Colonic mucosa (tissue), 4 donors: Measurements from ENCODE around the gene MYO10. TPM values are rescaled to one million over a fixed set of nuclear protein-coding genes. Genes with fewer than 3 reads are reported as not detected.
"Not testable (repeated sequence)": the region's sequence is repeated elsewhere in the genome, so short reads cannot be mapped to it uniquely, and the experiment has no call there.

Source experiments
- DNase-seq: peaks from one replicate; pipeline ENCODE4 v3.0.0-alpha.2; 2020
- H3K27ac ChIP-seq: fragments of 200-600 bp; one replicate; pipeline ENCODE4 v1.8.0; 2021
- H3K27me3 ChIP-seq: fragments of 200-600 bp; one replicate; pipeline ENCODE4 v1.8.0; 2021
- H3K36me3 ChIP-seq: fragments of 200-600 bp; one replicate; pipeline ENCODE4 v1.8.0; 2021
- H3K4me1 ChIP-seq: fragments of 200-600 bp; one replicate; pipeline ENCODE4 v1.8.0; 2021; ENCODE audit warnings: mild to moderate bottlenecking
- H3K4me3 ChIP-seq: fragments of 200-600 bp; one replicate; pipeline ENCODE4 v1.8.0; 2021
- H3K9ac ChIP-seq, 2 donors: one replicate each; pipeline ENCODE4 v1.7.0; 2013; ENCODE audit warnings: control low read depth in 2 of 2, low read depth in 2 of 2, low read length in 2 of 2
- H3K9me3 ChIP-seq: fragments of 200-600 bp; one replicate; pipeline ENCODE4 v1.8.0; 2021
- CTCF ChIP-seq: fragments of 200-600 bp; IDR thresholded peaks from one replicate; pipeline ENCODE4 v1.8.0; 2022; ENCODE audit warnings: antibody characterized with exemption, mild to moderate bottlenecking
- intact Hi-C: fragments of 100-400 bp; cut with DNase I; formaldehyde crosslinking; loops from one replicate; pipeline ENCODE4 v1.14.1; 2022
- total RNA-seq, 2 donors: library from RNA; stranded (reverse); fragmentation: NEBNext Ultra II Directional in 1 of 2; extraction: Animal tissue kit (Norgen Biotek cat#: 25700) in 1 of 2; gene quantifications; one replicate each; pipeline ENCODE4 v1.2.1, GENCODE V29; 2021
- donor health status: healthy.
- donor health status: DM: no; HTN: no; CAD: no.
- donor health status: DM: no; HTN: no; CAD: no.

The MYO10 gene
- total RNA-seq, 2 donors from 2014 or later: 57.9 to 61.9 TPM

GRCh38 chr5:16877267-16877935, 58.7 kb downstream of the MYO10 start:
- H3K4me3 ChIP-seq: no peak overlapping the region
- no peaks in the 10 kb centered on the region for H3K36me3 ChIP-seq
- no peak for TF ChIP-seq CTCF
- DNase-seq: no peak
- H3K4me1 ChIP-seq: no peaks in the 10 kb centered on the region
- H3K9me3 ChIP-seq: no peaks in the 10 kb centered on the region
- no peak overlapping the region for H3K9ac ChIP-seq
- no peaks in the 10 kb centered on the region for H3K27me3 ChIP-seq
- intact Hi-C loops: no loop called here
- H3K27ac ChIP-seq: no peak overlapping the region

- H3K27me3 ChIP-seq, intact Hi-C loops, DNase-seq, H3K27ac ChIP-seq, H3K4me3 ChIP-seq, H3K4me1 ChIP-seq, H3K9me3 ChIP-seq, H3K9ac ChIP-seq, H3K36me3 ChIP-seq: not testable (repeated sequence)
These were observed 61.7 kb downstream of the MYO10 start for GRCh38 chr5:16874424-16874823.

- H3K4me1 ChIP-seq: no peaks in the 10 kb centered on the region
- no peak for TF ChIP-seq CTCF
- H3K4me3 ChIP-seq: no peak overlapping the region
- H3K27me3 ChIP-seq: no peaks in the 10 kb centered on the region
- no peaks in the 10 kb centered on the region for H3K36me3 ChIP-seq
- no peak overlapping the region for H3K9ac ChIP-seq
- H3K27ac ChIP-seq: no peak overlapping the region
- no peak for DNase-seq
- intact Hi-C loops: no loop called here
- H3K9me3 ChIP-seq: no peaks in the 10 kb centered on the region
These were observed 64.2 kb downstream of the MYO10 start for GRCh38 chr5:16871746-16872339.

- peaks cover 4% of the 10 kb centered on the region for H3K4me1 ChIP-seq
- no peaks in the 10 kb centered on the region for H3K36me3 ChIP-seq
- DNase-seq: no peak
- no peaks in the 10 kb centered on the region for H3K27me3 ChIP-seq
- no peak overlapping the region for H3K4me3 ChIP-seq
- no peak overlapping the region for H3K27ac ChIP-seq
- H3K9me3 ChIP-seq: no peaks in the 10 kb centered on the region
- intact Hi-C loops: no loop called here
- no peak for TF ChIP-seq CTCF
- H3K9ac ChIP-seq: no peak overlapping the region
These were observed 65.2 kb downstream of the MYO10 start for GRCh38 chr5:16870878-16871277.

GRCh38 chr5:16869821-16870796, 66.0 kb downstream of the MYO10 start:
- TF ChIP-seq CTCF: no peak
- intact Hi-C loops: no loop called here
- no peaks in the 10 kb centered on the region for H3K9me3 ChIP-seq
- no peak overlapping the region for H3K4me3 ChIP-seq
- no peak for DNase-seq
- H3K4me1 ChIP-seq: peaks cover 4% of the 10 kb centered on the region
- no peaks in the 10 kb centered on the region for H3K36me3 ChIP-seq
- no peak overlapping the region for H3K27ac ChIP-seq
- no peak overlapping the region for H3K9ac ChIP-seq
- H3K27me3 ChIP-seq: no peaks in the 10 kb centered on the region
